Measurements from ENCODE around the gene CD70.

GRCh38 chr19:6590827-6591319 is at the start of gene CD70:
- TF ChIP-seq CTCF (tag by site-specific recombination; IDR thresholded peaks at IDR 0.05), result no peak
- no peak for TF ChIP-seq ZNF24 (tag by site-specific recombination; IDR thresholded peaks at IDR 0.05)
- no peak for TF ChIP-seq ZNF792 (tag by site-specific recombination; IDR thresholded peaks at IDR 0.05)
- no peak for TF ChIP-seq KLF16 (tag by site-specific recombination; IDR thresholded peaks at IDR 0.05)
- TF ChIP-seq ZNF138 (tag by site-specific recombination; IDR thresholded peaks at IDR 0.05; ENCODE audit: borderline replicate concordance), result no peak
- TF ChIP-seq ZNF121 (tag by site-specific recombination; IDR thresholded peaks at IDR 0.05), result no peak
